GM18868 (cell line): ENCODE results near the gene AKAP13.

Experiments
- ATAC-seq: cut with Tn5 transposase; IDR thresholded peaks from one replicate; pipeline ENCODE4 v1.9.1; 2021; ENCODE audit warnings: mild to moderate bottlenecking, moderate library complexity; ENCODE audit not compliant: unreplicated experiment

AKAP13 gene

GRCh38 chr15:85687329-85687728 is 306.9 kb downstream of the AKAP13 start:
- ATAC-seq, result no peak

- no peak for ATAC-seq
Observed at GRCh38 chr15:85688711-85689110, 308.3 kb downstream of the AKAP13 start.

- peak; percentile 34 for ATAC-seq
Observed at GRCh38 chr15:85689729-85690128, 309.3 kb downstream of the AKAP13 start.

GRCh38 chr15:85690561-85691231 is 310.3 kb downstream of the AKAP13 start:
- peak; percentile 55 for ATAC-seq

- ATAC-seq, result peak; percentile 25
Observed at GRCh38 chr15:85691350-85692240, 311.2 kb downstream of the AKAP13 start.

GRCh38 chr15:85692321-85692720 is 311.9 kb downstream of the AKAP13 start:
- ATAC-seq, result no peak

DNA sequence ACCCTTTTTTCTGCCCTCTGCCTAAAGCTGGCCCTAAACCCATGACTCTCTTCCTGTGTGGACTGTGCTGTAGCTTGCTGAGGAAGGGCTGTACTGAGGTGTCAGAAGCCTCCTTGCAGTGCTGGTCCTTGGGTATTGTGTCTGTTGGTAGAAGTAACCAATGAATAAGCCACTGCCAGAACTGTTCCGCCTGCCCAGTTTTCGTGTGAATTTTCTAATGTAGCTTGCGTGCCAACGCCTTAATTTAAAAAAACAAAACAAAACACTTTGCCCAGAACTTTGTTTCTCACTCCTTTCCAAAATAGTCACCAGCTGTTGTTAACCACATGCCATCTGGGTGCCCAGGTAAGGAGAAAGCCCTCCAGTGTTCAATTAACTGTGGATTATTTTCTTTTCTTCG is 312.5 kb downstream of the AKAP13 start:
- peak; percentile 61 for ATAC-seq

DNA sequence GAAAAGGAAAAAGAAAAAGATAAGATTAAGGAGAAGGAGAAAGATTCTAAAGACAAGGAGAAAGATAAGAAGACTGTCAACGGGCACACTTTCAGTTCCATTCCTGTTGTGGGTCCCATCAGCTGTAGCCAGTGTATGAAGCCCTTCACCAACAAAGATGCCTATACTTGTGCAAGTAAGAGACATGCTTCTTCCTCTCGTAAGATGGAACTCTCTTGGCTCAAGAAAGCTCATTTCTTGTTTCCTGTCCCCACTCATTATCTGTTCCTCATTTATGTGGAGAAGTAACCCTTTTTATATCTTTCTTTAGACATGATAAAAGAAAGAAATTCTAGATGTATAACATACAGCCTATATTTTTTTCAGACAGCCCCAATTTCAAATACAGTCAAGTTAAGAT is 312.9 kb downstream of the AKAP13 start:
- ATAC-seq, result peak; percentile 28

DNA sequence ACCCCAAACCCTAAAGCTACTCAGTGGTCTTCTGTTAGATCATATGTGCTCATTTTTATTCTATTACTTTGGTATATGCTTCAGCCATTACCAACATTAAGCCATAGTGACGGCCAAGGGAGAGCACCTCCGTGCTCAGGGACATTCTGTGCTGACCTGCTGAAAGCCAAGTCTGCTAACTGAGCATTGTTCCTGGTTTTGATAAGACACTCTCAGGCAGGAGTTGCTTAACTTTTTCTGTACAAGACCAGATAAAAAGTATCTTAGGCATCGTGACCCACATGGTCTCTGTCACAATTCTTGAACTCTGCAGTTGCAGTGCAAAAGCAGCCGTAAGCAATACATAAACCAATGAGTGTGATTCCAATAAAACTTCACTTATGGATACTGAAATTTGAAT is 313.7 kb downstream of the AKAP13 start:
- ATAC-seq, result no peak

GRCh38 chr15:85700767-85701166 is 320.4 kb downstream of the AKAP13 start:
- no peak for ATAC-seq

GRCh38 chr15:85702321-85703101 is 322.1 kb downstream of the AKAP13 start:
- no peak for ATAC-seq

- ATAC-seq, result no peak
Observed at GRCh38 chr15:85704066-85704465, 323.7 kb downstream of the AKAP13 start.

- ATAC-seq, result no peak
Observed at GRCh38 chr15:85704720-85705429, 324.5 kb downstream of the AKAP13 start.

- peak; percentile 24 for ATAC-seq
Observed at GRCh38 chr15:85706779-85707518, 326.5 kb downstream of the AKAP13 start.

DNA sequence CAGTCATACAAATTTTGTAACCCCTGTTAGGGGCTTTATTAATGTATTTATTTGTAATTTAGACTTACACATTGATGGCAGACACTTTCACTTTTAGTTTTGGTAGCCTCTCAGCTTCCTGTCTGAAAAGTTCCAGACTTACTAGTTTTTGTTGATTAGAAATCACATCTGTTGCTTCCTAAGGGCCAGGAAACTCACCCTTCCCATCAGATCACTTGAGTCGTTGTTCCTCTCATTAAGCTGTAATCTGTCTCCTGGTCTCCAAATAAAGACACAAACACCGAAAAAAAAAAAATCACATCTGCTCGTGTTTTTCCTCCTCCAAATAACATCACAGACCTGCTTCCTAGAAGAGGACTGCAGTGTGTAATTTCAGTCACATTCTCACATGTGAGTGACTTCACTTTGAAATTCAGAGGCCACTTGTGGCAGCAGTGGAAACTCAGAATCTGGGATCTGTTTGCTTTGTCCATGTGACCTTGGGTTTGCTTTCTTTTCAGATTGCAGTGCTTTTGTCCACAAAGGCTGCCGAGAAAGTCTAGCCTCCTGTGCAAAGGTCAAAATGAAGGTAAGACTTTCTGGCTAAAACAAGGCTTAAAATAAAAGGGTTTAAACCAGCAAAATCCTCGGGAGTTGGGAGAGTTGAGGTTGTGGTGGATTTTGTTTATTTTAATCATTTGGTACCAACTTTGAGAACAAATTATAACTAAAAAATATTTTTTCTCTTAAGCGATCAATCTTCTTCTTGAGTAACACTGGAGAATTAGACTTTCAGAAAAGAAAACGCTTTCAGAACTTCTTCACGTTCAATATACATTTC is 327.3 kb downstream of the AKAP13 start:
- peak; percentile 10 for ATAC-seq

GRCh38 chr15:85708402-85708941 is 328.1 kb downstream of the AKAP13 start:
- ATAC-seq, result no peak

DNA sequence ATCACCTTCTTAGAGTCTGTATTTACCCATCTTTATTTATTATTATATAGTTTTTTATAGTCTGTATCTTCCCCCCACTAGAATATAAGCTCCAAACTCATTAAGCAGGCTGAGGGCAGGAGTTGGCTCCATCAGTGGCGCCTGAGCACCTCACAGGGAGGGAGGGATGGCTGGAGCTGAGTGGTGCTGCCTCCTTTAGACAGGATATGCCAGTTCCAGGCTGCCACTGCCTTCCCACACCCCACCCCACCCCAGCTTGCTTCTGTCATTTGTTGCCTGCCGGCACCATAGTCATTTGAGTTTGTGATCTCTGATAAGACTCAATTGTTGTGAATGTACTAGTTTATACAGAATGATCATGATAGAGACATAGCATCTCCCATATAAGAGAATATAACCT is 328.8 kb downstream of the AKAP13 start:
- ATAC-seq, result no peak

DNA sequence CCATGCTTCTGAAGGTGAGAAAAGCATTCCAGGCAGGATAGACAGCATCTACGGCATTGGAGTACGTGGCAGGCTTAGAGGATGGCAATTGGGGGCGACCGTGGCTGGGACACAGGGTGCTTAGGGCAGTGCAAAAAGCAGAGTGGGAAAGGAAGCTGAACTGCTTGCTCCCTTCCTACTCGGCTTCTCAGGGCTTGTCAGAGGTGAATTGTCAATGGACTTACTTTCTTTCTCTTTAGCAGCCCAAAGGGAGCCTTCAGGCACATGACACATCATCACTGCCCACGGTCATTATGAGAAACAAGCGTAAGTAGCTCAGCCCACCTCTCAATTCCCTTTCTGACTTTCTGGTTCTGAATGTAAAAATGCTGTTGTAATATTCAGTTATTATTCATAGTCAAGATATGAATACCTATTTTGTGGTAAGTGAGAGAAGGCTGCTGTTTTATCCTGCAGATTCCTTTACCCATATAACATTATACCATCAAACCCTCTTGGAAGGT is 330.0 kb downstream of the AKAP13 start:
- ATAC-seq, result peak; percentile 72
